Right lobe of liver (tissue), 6 donors: ENCODE measurements around the gene L3MBTL3. TPM values are rescaled to one million over a fixed set of nuclear protein-coding genes. Genes with fewer than 3 reads are reported as not detected.
A peak's percentile ranks its signal among the peaks of the same experiment; 100 is the strongest.
"Not testable (repeated sequence)": the region's sequence is repeated elsewhere in the genome, so short reads cannot be mapped to it uniquely, and the experiment has no call there.

Experiments
- ATAC-seq, 4 donors: fragments of 200-7000 bp; cut with Tn5 transposase; one replicate each; pipeline ENCODE4 v1.9.1; 2020; ENCODE audit warnings: mild to moderate bottlenecking in 4 of 4, moderate library complexity in 4 of 4
- DNase-seq, 3 donors: peaks; one replicate each; pipeline ENCODE4 v3.0.0-alpha.2; 2020
- H3K27ac ChIP-seq, 3 donors: fragments of 200-600 bp; one replicate each; pipeline ENCODE4 v1.8.0; 2022
- H3K27me3 ChIP-seq, 2 donors: fragments of 200-600 bp; one replicate each; pipeline ENCODE4 v1.8.0; 2022
- H3K36me3 ChIP-seq, 4 donors: fragments of 200-600 bp; sonication (generic) in 1 of 4; one replicate each; pipeline versions ENCODE4 v1.5.1 to v1.8.0; 2017 to 2022; ENCODE audit warnings: control low read depth in 1 of 4
- H3K4me1 ChIP-seq, 4 donors: fragments of 200-600 bp; sonication (generic) in 1 of 4; one replicate each; pipeline versions ENCODE4 v1.5.1 to v1.8.0; 2017 to 2022; ENCODE audit warnings: control low read depth in 1 of 4
- H3K4me3 ChIP-seq, 3 donors: fragments of 200-600 bp; one replicate each; pipeline ENCODE4 v1.8.0; 2022
- H3K9me3 ChIP-seq, 4 donors: fragments of 200-600 bp; sonication (generic) in 1 of 4; one replicate each; pipeline versions ENCODE4 v1.5.1 to v1.8.0; 2017 to 2022; ENCODE audit warnings: control low read depth in 1 of 4
- POLR2A ChIP-seq: fragments of 450-650 bp; IDR thresholded peaks from one replicate; pipeline ENCODE4 v1.6.1; 2017; ENCODE audit warnings: antibody characterized with exemption, mild to moderate bottlenecking
- WGBS: methylation state at CpG from one replicate; pipeline ENCODE4 v1.1.6; 2018; ENCODE audit warnings: low coverage, low lambda C conversion rate; ENCODE audit not compliant: insufficient coverage; ENCODE audit errors: missing lambda C conversion rate; 5-methylcytosine and 5-hydroxymethylcytosine counted together
- intact Hi-C, 2 donors: fragments of 100-400 bp; cut with DNase I; formaldehyde crosslinking; loops; one replicate each; pipeline versions ENCODE4 v1.11.2 to v1.14.1; 2022
- total RNA-seq, 6 experiments: library from RNA; depleted of rRNA in 2 of 6; stranded (reverse); fragments of >200 nt in 2 of 6; fragmentation: NEBNext Ultra II Directional in 3 of 6; extraction: Animal tissue kit (Norgen Biotek cat#: 25700) in 3 of 6; gene quantifications; one replicate each; pipeline versions ENCODE4 v1.1.0 to v1.2.4, GENCODE V29; 2016 to 2023
- TF ChIP-seq, protein P1 (sequence below), 4 donors: fragments of 200-600 bp in 3 of 4; fragments of 450-650 bp in 1 of 4; IDR thresholded peaks; one replicate each; pipeline versions ENCODE4 v1.5.1 to v1.8.0; 2016 to 2022; ENCODE audit warnings: antibody characterized with exemption in 4 of 4, mild to moderate bottlenecking in 2 of 4
- donor health status: DM: no; HTN: yes; CAD: no.
- donor health status: DM: no; HTN: no; CAD: no.
- donor health status: DM: no; HTN: no; CAD: no.
- donor health status: DM: no; HTN: yes; CAD: no.
- donor health status: DM: no; HTN: yes; CAD: no.

L3MBTL3 gene
- total RNA-seq, 6 experiments from 2014 or later: 3.0 to 13.2 (median 7.2) TPM

DNA sequence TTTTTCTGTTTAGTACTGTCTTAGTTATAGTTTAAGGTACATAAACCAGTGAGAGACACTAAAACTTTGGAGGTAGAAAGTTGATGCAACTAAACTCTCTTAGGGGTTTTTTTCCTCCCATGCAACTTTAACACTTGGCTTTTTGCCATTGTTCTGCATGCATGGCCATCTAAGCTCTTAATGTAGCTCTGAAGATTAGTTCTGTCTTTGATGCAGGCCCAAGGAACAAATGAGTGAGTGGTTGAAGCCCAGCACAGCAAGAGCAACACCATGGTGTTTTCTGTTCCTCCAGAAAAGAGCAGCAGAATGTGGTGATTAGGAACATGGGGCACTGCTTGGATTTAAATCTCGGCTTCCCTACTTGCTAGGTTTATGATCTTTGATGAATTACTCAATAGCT is 89.3 kb downstream of the L3MBTL3 start:
- Histone ChIP-seq H3K9me3 (no peaks in the 10 kb centered on the region), H3K4me1 (no peaks in the 10 kb centered on the region), H3K27me3 (no peaks in the 10 kb centered on the region), H3K4me3 (no peak overlapping the region), H3K27ac (no peak overlapping the region), H3K36me3 (peaks cover 0 to 3% (median 0%) of the 10 kb centered on the region in 4 donors)
- WGBS: no CpG with 5 or more reads among the region's 1 CpG
- no peak for DNase-seq
- TF ChIP-seq, protein P1, sequence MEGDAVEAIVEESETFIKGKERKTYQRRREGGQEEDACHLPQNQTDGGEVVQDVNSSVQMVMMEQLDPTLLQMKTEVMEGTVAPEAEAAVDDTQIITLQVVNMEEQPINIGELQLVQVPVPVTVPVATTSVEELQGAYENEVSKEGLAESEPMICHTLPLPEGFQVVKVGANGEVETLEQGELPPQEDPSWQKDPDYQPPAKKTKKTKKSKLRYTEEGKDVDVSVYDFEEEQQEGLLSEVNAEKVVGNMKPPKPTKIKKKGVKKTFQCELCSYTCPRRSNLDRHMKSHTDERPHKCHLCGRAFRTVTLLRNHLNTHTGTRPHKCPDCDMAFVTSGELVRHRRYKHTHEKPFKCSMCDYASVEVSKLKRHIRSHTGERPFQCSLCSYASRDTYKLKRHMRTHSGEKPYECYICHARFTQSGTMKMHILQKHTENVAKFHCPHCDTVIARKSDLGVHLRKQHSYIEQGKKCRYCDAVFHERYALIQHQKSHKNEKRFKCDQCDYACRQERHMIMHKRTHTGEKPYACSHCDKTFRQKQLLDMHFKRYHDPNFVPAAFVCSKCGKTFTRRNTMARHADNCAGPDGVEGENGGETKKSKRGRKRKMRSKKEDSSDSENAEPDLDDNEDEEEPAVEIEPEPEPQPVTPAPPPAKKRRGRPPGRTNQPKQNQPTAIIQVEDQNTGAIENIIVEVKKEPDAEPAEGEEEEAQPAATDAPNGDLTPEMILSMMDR (IDR thresholded peaks at IDR 0.05): no peak
- no peak for TF ChIP-seq POLR2A
- intact Hi-C loops: no loop called here
- ATAC-seq: no peak

DNA sequence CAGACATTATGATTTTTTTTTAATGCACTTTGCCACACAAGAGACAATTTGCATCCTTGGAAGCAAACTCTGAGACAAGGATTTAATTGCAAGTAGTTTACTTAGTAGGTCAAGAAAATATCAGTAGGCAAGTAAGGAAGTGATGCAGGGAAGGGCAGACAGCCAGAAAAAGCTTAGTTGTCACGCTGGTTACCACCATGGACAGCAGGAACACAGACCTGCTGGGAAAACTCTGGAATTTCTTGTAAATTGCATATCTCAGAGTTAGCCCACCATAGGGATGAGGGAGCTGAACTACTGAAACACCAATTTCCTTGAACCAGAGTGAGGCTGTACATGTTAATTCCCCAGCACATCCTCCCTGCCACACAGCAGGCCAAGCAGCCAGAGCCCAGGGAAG is 92.7 kb downstream of the L3MBTL3 start:
- Histone ChIP-seq H3K9me3 (no peaks in the 10 kb centered on the region), H3K4me3 (no peak overlapping the region), H3K36me3 (no peaks in the 10 kb centered on the region), H3K27ac (no peak overlapping the region), H3K4me1 (no peaks in the 10 kb centered on the region), H3K27me3 (no peaks in the 10 kb centered on the region)
- TF ChIP-seq, protein P1 (IDR thresholded peaks at IDR 0.05): no peak
- no peak for TF ChIP-seq POLR2A
- DNase-seq (no peak), ATAC-seq (no peak)
- intact Hi-C loops: no loop called here
- 100% methylated on average over 1 of the region's 1 CpG for WGBS

DNA sequence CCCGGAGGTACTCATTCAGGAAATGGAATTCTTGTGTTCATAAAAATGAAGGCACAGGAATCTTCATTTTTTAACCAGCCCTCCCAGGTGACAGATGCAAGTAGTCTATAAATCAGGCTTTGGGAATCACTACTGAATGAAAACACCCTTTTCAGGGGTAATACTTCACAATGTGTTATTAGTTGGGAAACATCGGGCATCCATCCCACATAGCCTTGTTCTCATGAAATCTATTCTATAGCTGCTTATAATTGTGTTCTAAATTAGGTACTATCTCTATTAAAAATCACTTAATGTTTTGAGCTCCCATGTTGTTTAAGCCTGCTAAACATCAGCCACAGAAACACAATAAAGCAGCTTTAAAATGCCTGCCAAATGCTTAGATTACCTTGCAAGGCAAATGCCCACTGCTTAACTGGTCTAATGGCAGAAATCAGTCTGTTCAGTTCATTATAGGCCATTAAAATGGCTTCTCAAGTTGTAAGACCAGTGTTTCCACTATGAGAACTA is 94.9 kb downstream of the L3MBTL3 start:
- H3K27me3 ChIP-seq: no peaks in the 10 kb centered on the region
- no peak for TF ChIP-seq POLR2A
- TF ChIP-seq, protein P1 (IDR thresholded peaks at IDR 0.05): no peak
- intact Hi-C loops: no loop called here
- ATAC-seq: no peak
- H3K4me1 ChIP-seq: no peaks in the 10 kb centered on the region
- H3K9me3 ChIP-seq: no peaks in the 10 kb centered on the region
- no peak overlapping the region for H3K27ac ChIP-seq
- no peaks in the 10 kb centered on the region for H3K36me3 ChIP-seq
- H3K4me3 ChIP-seq: no peak overlapping the region
- DNase-seq: no peak
- 100% methylated on average over 2 of the region's 2 CpGs for WGBS

DNA sequence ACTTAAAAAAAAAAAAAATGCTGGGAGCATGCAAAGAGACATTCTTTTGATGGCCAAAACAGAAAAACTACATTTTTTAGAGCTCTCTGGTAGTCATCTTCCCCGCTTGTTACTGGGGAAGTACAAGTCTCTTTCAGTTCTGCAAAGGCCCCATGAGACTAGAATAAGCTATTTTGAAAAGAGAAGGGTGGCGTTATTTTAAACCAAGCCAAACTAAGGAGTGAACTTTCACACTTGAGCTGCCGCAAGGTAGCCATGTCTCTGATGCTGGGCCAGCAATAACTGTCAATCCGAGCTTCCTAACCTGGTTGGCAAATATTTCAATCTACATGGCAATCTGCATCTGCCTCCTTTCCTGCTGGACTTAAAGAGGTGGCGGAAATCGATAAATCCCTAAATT is 96.7 kb downstream of the L3MBTL3 start:
- Histone ChIP-seq H3K9me3 (no peaks in the 10 kb centered on the region), H3K27ac (no peak overlapping the region), H3K4me1 (no peaks in the 10 kb centered on the region), H3K4me3 (no peak overlapping the region), H3K36me3 (no peaks in the 10 kb centered on the region), H3K27me3 (no peaks in the 10 kb centered on the region)
- ATAC-seq (peak in 1 of 4 donors; percentile 20), DNase-seq (no peak)
- WGBS: 78% methylated on average over 6 of the region's 6 CpGs
- intact Hi-C loops: no loop called here
- TF ChIP-seq, protein P1 (IDR thresholded peaks at IDR 0.05): no peak
- TF ChIP-seq POLR2A: no peak

DNA sequence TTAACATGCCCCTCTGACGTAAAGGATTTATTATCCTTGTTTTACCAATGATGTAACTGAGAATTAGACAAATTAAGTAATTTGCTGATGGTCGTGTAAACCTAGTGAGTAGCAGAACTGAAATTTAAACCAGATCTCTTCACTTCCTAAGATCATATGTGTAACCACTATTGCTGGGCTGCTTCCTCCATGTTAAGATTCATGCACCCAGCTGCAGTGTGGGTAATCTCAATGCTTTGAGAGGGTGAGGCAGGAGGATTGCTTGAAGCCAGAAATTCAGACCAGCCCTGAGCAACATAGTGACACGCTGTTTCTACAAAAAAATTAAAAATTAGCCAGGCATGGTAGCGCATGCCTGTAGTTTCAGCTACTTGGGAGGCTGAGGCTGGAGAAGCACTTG is 97.9 kb downstream of the L3MBTL3 start:
- Histone ChIP-seq H3K36me3 (no peaks in the 10 kb centered on the region), H3K4me3 (no peak overlapping the region), H3K9me3 (no peaks in the 10 kb centered on the region), H3K27ac (no peak overlapping the region), H3K27me3 (no peaks in the 10 kb centered on the region), H3K4me1 (no peaks in the 10 kb centered on the region)
- DNase-seq: no peak
- TF ChIP-seq, protein P1 (IDR thresholded peaks at IDR 0.05): no peak
- TF ChIP-seq POLR2A: no peak
- 82% methylated on average over 4 of the region's 4 CpGs for WGBS
- intact Hi-C loops: no loop called here
- no peak for ATAC-seq

DNA sequence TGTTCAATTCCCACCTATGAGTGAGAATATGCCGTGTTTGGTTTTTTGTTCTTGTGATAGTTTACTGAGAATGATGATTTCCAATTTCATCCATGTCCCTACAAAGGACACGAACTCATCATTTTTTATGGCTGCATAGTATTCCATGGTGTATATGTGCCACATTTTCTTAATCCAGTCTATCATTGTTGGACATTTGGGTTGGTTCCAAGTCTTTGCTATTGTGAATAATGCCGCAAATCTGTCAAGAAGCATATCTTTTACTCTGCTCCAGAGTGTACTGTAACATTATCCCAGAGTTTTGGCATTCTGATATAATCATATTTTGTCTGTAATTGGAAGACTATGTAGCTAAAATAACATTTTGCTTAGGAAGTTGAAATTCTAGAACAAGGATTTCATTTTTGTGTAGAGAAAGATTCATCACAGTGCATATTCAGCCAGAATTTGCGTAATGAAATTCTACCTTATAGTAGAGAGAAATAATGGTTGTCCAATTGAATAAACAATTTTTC is 98.9 kb downstream of the L3MBTL3 start:
- ATAC-seq, H3K27me3 ChIP-seq, H3K4me3 ChIP-seq, H3K36me3 ChIP-seq, DNase-seq, H3K4me1 ChIP-seq, intact Hi-C loops, H3K9me3 ChIP-seq, H3K27ac ChIP-seq: not testable (repeated sequence)
- 87% methylated on average over 2 of the region's 4 CpGs for WGBS
